ENCODE results near the gene PPHLN1. TPM values are rescaled to one million over a fixed set of nuclear protein-coding genes. Genes with fewer than 3 reads are reported as not detected.
A peak's percentile ranks its signal among the peaks of the same experiment; 100 is the strongest.
"Not testable (repeated sequence)": the region's sequence is repeated elsewhere in the genome, so short reads cannot be mapped to it uniquely, and the experiment has no call there.

PPHLN1 gene
- total RNA-seq, 1 experiment from 2014 or later, result 118 TPM

DNA sequence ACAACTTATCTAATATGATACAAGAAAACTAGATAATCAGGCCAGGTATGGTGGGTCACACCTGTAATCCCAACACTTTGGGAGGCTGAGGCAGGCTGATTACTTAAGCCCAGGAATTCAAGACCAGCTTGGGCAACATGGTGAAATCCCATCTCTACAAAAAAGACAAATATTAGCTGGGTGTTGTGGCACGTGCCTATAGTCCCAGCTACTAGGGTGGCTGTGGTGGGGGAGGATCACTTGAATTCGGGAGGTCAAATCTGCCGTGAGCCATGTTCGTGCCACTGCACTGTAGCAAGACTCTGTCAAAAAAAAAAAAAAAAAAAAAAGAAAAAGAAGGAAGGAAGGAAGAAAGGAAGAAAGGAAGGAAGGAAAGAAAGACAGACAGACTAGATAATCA lies 27.1 kb upstream of the PPHLN1 start:
- Histone ChIP-seq H3K4me3 (no peak overlapping the region), H3K27me3 (no peaks in the 10 kb centered on the region), H3K36me3 (no peaks in the 10 kb centered on the region), H3K4me1 (no peaks in the 10 kb centered on the region), H3K27ac (no peak overlapping the region), H3K9me3 (replicated peaks) (no peaks in the 10 kb centered on the region)
- no peak for DNase-seq

DNA sequence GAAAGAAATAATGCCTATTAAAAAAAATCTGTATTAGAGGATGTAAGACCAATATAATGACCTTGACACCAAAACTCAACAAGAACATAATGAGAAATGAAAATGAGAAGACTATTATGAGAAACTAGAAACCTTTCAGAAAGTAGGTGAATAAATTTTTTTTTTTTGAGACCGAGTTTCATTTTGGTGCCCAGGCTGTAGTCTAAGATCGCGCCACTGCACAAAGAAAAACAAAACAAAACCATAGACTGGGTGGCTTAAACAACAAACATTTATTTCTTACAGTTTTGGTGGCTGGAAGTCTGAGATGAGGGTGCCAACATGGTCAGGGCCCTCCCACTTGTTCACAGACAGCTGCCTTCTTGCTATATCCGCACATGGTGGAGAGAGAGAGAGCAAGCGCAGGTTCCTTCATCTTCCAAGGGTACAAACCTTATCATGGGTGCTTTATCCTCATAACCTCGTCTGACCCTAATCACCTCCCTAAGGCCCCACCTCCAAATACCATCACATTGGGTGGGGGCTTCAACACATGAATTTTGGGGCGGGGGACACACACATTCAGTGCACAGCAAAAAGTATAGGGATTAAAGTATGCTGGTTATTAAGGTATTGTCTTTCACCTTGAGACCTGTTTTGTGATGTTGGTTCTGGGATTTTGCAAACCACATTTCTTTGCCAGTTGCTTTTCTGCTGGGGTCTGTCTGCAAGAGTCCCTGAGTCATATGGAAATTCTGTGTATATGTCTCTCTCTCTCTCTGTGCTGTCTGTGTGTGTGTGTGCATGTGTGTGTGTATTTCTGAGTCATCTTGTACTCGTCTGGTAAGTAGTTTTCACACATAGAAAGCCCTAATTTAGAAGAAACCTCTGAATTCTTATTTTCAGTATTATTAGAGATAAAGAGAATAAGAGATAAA lies 26.3 kb upstream of the PPHLN1 start:
- peak in 1 of 2 experiments; percentile 30 for DNase-seq
- no peaks in the 10 kb centered on the region for H3K27me3 ChIP-seq
- H3K4me1 ChIP-seq, result no peaks in the 10 kb centered on the region
- H3K27ac ChIP-seq, result no peak overlapping the region
- H3K4me3 ChIP-seq, result no peak overlapping the region
- H3K9me3 ChIP-seq (replicated peaks), result no peaks in the 10 kb centered on the region
- no peaks in the 10 kb centered on the region for H3K36me3 ChIP-seq

DNA sequence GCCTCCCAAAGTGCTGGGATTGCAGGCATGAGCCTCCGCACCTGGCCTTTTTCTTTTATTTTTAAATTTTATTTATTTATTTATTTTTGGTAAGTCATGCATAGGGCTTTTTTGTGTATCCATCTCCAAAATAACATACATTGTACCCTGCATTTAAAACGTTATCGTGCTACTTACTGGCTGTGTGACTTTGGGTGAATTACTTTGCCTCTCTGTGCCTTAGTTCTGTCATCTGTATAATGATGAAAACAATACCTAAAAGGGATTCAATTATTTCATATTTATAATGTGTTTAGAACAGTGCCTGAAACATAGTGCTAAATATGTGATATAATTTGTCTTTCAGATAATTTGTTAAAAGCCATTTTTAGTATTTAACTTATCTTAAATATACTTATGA lies 19.7 kb upstream of the PPHLN1 start:
- H3K27me3 ChIP-seq, result no peaks in the 10 kb centered on the region
- no peaks in the 10 kb centered on the region for H3K9me3 ChIP-seq (replicated peaks)
- no peaks in the 10 kb centered on the region for H3K4me1 ChIP-seq
- no peak overlapping the region for H3K27ac ChIP-seq
- no peak overlapping the region for H3K4me3 ChIP-seq
- no peak for DNase-seq
- no peaks in the 10 kb centered on the region for H3K36me3 ChIP-seq

DNA sequence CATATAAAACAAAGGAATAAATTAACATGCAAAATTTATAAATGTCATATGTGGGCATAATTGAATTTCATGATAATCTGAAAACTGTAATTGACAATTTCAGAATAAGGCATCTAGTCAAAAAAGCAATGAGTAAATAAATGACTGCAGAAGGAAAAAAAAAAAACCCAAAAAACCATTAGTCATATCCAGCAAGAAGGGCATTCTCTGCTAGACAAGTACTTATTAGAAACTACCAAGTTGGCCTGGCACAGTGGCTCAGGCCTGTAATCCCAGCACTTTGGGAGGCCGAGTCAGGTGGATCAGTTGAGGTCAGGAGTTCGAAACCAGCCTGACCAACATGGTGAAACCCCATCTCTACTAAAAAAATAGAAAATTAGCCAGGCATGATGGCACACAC lies 17.6 kb upstream of the PPHLN1 start:
- Histone ChIP-seq H3K9me3 (replicated peaks) (no peaks in the 10 kb centered on the region), H3K27me3 (no peaks in the 10 kb centered on the region), H3K4me3 (no peak overlapping the region), H3K27ac (no peak overlapping the region), H3K36me3 (peaks cover 13% of the 10 kb centered on the region; the same call in 1 of the 2 replicates), H3K4me1 (no peaks in the 10 kb centered on the region)
- DNase-seq, result no peak

DNA sequence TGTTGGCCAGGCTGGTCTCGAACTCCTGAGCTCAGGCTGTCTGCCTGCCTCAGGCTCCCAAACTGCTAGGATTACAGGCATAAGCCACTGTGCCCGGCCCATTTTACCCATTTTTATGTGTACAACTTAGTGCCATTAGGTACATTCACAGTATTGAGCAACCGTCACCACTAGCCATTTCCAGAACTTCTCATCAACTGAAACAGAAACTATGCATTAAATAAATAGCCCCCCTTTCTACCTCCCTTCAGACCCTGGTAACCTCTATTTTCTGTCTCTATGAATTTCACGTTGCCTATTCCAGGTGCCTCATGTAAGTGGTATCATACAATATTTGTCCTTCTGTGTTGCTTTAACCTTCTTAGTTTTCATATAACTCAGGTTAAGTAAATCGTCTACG lies 16.0 kb upstream of the PPHLN1 start:
- Histone ChIP-seq H3K27ac (no peak overlapping the region), H3K27me3 (no peaks in the 10 kb centered on the region), H3K9me3 (replicated peaks) (no peaks in the 10 kb centered on the region), H3K4me1 (no peaks in the 10 kb centered on the region), H3K36me3 (peaks cover 19% of the 10 kb centered on the region; the same call in 1 of the 2 replicates), H3K4me3 (no peak overlapping the region)
- DNase-seq, result no peak

DNA sequence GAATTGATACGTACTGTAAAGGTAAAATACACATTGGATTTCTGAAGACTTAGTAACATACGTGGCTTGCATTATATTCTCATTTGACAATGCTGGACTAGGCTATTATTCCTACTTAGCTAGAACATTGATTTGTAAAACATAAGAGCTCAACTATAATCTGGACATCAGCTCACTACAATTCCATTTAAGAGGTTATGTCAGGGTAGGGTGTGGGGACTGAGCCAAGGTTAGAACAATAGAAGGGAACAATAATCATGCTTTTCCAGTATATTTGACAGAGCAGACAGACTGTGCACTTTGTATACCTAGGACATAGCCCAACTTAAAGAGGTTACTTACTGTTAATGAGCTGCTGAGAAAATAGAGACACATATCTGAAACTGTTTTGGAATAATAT lies 10.9 kb upstream of the PPHLN1 start:
- H3K9me3 ChIP-seq (replicated peaks), result no peaks in the 10 kb centered on the region
- H3K27me3 ChIP-seq, result no peaks in the 10 kb centered on the region
- H3K36me3 ChIP-seq, result peaks cover 29% of the 10 kb centered on the region
- H3K27ac ChIP-seq, result no peak overlapping the region
- H3K4me3 ChIP-seq, result no peak overlapping the region
- no peaks in the 10 kb centered on the region for H3K4me1 ChIP-seq
- no peak for DNase-seq

DNA sequence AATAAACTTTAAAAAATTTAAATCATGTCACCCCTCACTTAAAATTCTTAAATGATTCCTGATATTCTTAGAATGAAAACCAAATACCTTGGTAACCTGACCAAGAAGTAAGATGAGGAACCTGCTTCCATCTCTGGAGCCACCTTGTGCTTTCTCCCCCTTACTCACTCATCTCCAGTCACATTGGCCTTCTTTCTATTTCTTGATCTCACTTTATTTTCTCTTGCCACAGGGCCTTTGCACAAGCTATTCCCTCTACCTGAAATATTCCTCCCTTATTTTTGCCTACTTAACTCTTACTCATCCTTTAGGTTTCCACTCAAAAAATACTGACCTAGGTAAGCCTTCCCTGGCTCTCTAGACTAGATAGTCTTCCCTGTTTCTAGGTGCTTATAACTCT lies 5.2 kb upstream of the PPHLN1 start:
- Histone ChIP-seq H3K4me3 (no peak overlapping the region), H3K9me3 (replicated peaks) (no peaks in the 10 kb centered on the region), H3K4me1 (peaks cover 5% of the 10 kb centered on the region; the same call in 1 of the 2 replicates), H3K36me3 (peaks cover 17% of the 10 kb centered on the region), H3K27me3 (no peaks in the 10 kb centered on the region), H3K27ac (no peak overlapping the region)
- DNase-seq, result no peak

DNA sequence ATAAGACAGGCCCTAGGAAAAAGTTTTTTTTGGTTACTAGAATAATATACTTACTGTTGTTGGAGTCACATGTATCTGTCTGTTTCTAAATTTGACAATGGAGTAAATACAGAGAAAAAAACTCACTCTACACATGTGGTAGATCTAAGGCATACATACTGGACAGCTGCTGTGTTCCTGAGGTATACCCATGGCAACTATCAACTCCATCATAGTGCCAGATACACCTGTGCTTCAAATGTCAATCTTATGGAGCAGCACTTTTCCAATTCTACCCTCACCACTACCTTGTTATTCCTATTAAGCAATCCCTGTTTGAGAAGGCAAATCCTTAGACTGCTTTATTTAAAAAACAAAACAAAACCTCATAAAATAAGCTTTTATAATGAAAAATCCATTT lies 3.4 kb upstream of the PPHLN1 start:
- no peaks in the 10 kb centered on the region for H3K9me3 ChIP-seq (replicated peaks)
- H3K4me1 ChIP-seq, result peaks cover 10% of the 10 kb centered on the region
- H3K27ac ChIP-seq, result no peak overlapping the region
- peaks cover 11% of the 10 kb centered on the region for H3K36me3 ChIP-seq
- no peak for DNase-seq
- no peaks in the 10 kb centered on the region for H3K27me3 ChIP-seq
- no peak overlapping the region for H3K4me3 ChIP-seq

DNA sequence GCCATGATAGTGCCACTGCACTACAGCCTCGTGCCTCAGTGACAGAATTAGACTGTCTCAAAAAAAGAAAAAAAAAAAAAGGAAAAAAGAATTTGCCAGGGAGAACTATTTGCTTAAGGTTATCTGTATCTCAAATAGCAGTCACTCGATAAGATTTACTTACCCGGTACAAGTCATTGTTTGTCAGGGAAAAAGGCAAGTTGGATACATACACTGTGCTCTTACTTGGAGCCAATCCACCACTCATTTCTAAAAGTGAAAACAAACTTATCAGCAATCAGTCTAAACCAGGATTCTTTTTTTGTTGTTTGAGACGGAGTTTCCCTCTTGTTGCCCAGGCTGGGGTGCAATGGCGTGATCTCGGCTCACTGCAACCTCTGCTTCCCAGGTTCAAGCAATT lies 2.1 kb upstream of the PPHLN1 start:
- H3K27me3 ChIP-seq, result no peaks in the 10 kb centered on the region
- no peaks in the 10 kb centered on the region for H3K9me3 ChIP-seq (replicated peaks)
- peaks cover 14% of the 10 kb centered on the region for H3K4me1 ChIP-seq
- H3K4me3 ChIP-seq, result no peak overlapping the region
- DNase-seq, result no peak
- no peak overlapping the region for H3K27ac ChIP-seq
- H3K36me3 ChIP-seq, result peaks cover 14% of the 10 kb centered on the region

DNA sequence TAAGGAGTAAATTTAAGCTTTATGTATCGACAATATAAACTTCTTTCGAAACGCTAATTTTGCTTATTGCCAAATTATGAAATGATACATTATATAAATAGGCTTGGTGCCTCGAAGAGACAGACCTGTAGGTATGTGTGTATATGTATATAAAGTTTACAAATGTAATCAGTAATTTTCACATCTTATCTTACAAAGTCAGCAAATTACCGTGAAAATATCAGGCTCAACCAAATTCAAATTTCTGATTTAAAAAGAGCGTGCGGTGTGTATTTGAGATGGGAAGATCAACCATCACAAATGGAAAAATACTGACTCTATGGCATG lies 678 bp upstream of the PPHLN1 start:
- H3K9me3 ChIP-seq (replicated peaks), result no peaks in the 10 kb centered on the region
- H3K27me3 ChIP-seq, result no peaks in the 10 kb centered on the region
- H3K27ac ChIP-seq, result peak overlapping the region; percentile 79
- H3K36me3 ChIP-seq, result peaks cover 14% of the 10 kb centered on the region
- H3K4me1 ChIP-seq, result peaks cover 14% of the 10 kb centered on the region
- no peak for DNase-seq
- H3K4me3 ChIP-seq, result peak overlapping the region; percentile 79

DNA sequence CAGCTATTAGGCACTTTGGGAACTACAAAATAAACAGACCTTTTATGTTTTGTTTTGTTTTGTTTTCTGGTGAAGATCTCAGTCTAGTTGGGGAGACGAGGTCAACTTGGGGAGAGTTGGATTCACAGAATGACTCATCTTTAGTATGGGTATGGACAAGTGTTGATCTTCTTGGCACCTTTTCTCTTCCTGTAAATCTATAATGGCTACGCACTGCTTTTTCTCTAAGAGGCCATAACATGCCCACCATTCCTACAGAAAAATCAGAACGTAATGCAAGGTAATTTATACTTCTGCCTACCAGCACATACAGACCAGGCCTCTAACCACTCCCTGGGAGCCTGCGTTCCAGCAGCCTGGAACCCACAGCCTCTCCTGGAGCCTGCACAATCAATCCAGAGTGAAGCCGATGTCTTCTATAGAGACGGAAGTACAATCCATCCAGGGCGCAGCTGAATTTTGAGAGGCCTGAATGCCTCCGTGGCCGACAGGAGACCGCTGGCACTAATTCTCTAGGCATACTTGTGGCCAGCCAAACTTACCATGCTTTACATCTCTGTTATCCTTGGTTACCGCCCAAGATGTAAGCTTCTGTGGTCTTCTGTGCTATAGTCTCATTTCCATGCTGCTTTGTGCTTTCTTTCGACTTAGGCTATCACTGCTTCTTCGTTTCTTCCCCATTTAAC lies 717 bp downstream of the PPHLN1 start:
- Histone ChIP-seq H3K9me3 (replicated peaks) (no peaks in the 10 kb centered on the region), H3K4me3 (peak overlapping the region; percentile 79), H3K27me3 (no peaks in the 10 kb centered on the region), H3K36me3 (peaks cover 14% of the 10 kb centered on the region), H3K4me1 (peaks cover 14% of the 10 kb centered on the region), H3K27ac (peak overlapping the region; percentile 79)
- DNase-seq, result peak; percentile 80 to 82

DNA sequence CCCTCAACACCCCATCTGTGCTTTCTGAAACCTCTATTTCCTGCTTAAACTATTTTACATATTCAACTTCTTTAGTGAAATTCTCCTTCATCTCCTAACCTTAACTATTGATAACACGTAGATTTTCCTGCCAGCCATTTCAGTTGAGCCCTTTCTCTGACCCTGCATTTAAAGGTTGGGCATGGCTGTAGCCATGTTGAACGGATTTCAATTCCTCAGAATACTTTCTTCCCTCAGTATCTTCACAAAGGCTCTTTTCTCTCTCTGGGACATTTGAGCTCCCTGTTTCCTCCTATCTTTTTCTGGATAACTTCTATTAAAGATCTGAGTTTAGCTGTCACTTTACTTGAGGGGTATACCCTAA lies 1.2 kb downstream of the PPHLN1 start:
- Histone ChIP-seq H3K27me3 (no peaks in the 10 kb centered on the region), H3K4me1 (peaks cover 14% of the 10 kb centered on the region), H3K36me3 (peaks cover 10% of the 10 kb centered on the region), H3K27ac (peak overlapping the region; percentile 79), H3K9me3 (replicated peaks) (no peaks in the 10 kb centered on the region), H3K4me3 (peak overlapping the region; percentile 79)
- no peak for DNase-seq

DNA sequence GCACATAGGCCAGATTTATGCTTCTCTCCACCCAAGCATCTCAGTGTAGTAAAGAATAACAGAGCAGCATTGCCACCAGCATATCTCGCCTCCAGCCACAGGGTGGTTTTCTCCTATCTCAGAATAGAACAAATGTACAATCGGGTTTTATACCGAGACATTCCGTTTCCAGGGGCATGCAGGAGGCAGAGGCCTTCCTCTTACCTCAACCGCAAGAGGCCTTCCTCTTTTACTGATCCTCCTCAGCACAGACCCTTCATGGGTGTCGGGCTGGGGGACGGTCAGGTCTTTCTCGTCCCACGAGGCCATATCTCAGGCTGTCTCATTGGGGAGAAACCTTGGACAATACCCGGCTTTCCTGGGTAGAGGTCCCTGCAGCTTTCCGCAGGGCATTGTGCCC lies 4.1 kb downstream of the PPHLN1 start:
- not testable (repeated sequence) for H3K4me3 ChIP-seq; H3K27me3 ChIP-seq; H3K27ac ChIP-seq; H3K36me3 ChIP-seq; DNase-seq; H3K9me3 ChIP-seq (replicated peaks)
- H3K4me1 ChIP-seq, result peaks cover 10% of the 10 kb centered on the region

DNA sequence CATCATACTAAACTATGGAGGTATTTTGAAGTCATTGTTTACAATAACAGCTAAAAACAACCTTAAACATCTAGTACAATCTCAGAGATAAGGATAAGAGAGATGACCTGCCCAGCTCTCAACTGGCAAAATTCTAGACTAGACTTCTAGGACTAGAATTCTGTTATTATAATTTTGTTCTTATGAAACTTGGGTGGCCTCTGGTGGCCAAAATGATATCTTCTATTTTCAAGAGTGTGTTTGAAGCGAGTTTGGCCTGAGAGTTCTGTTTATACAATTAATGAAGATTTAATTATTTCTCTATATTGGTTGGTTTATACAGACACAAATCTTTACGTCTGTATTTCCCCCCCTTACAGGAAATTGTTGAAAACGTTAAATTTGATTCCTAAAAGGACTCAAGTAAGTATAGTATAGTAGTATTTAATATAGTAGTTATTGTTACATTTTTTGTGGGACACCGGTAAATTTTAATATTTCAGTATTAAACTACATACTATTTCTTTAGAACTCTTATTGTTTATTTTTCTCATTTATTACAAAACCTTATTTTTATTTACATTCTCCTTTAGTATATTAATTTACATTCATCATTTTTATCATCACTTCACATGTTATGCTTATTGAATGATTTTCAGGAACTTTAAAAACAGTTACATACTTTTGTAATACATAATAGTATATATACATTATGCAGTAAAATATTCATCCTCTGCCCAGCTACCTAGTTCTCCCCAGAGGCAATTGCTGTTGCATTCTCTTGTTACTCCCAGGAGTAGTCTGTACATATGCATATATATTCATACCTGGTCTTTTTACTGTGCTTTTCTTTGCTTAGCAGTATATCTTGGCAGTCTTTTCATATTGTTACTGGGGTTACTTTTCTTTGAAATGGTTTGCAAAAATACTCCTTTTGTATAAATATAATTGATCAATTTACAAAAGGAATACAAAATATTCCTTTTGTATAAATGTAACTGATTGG lies 6.6 kb downstream of the PPHLN1 start:
- Histone ChIP-seq H3K27ac (no peak overlapping the region), H3K4me1 (peaks cover 4% of the 10 kb centered on the region), H3K36me3 (peaks cover 18% of the 10 kb centered on the region), H3K9me3 (replicated peaks) (no peaks in the 10 kb centered on the region), H3K4me3 (no peak overlapping the region), H3K27me3 (no peaks in the 10 kb centered on the region)
- DNase-seq, result peak; percentile 19 to 70

DNA sequence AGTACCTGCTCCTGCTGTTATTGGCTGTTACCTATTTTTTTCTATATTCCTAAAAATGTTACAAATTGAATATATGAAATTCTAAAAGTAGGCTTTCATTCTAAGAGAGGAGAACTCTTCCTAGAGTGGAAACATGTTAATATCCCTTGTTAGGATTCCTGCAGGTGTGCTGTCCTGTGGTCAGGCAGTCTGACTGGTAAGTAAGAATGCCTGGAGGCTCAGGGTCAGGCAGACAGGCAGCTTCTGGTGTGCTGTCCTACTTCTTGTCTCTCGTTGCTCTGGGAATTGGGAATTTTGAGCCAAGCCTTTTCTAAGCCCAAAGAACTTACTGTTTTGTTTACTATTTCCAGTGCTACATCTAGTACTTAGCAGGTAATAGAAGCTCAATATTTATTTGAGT lies 10.3 kb downstream of the PPHLN1 start:
- no peak overlapping the region for H3K4me3 ChIP-seq
- H3K27ac ChIP-seq, result no peak overlapping the region
- H3K9me3 ChIP-seq (replicated peaks), result no peaks in the 10 kb centered on the region
- H3K27me3 ChIP-seq, result no peaks in the 10 kb centered on the region
- DNase-seq, result no peak
- peaks cover 23% of the 10 kb centered on the region for H3K36me3 ChIP-seq
- H3K4me1 ChIP-seq, result no peaks in the 10 kb centered on the region

Measured in SJCRH30 (cell line).